ENCODE results near the gene DNAJC12. TPM values are rescaled to one million over a fixed set of nuclear protein-coding genes. Genes with fewer than 3 reads are reported as not detected.
"Not testable (repeated sequence)": the region's sequence is repeated elsewhere in the genome, so short reads cannot be mapped to it uniquely, and the experiment has no call there.

Gene DNAJC12
- total RNA-seq (2014; rRNA removed; shearing (Covaris generic)), result 2.8 and 3.4 TPM in 2 replicates

- DNase-seq (ENCODE audit: low spot score), result peak; percentile 54
These were observed at the start of gene DNAJC12 for GRCh38 chr10:67837541-67838314. Gene DNAJC12 (minus strand): TSS chr10:67838188. CDS start chr10:67838011, 177 bp downstream.

- DNase-seq (ENCODE audit: low spot score), result peak; percentile 66
These were observed 47.1 kb upstream of the DNAJC12 start for GRCh38 chr10:67884842-67885670.

- DNase-seq (ENCODE audit: low spot score), result peak; percentile 94
These were observed 46.4 kb upstream of the DNAJC12 start, which contains the start of gene SIRT1 for GRCh38 chr10:67884313-67884841. Gene SIRT1 (plus strand): TSS chr10:67884656. CDS start chr10:67884722, 66 bp downstream.

- no peak for DNase-seq (ENCODE audit: low spot score)
These were observed 45.8 kb upstream of the DNAJC12 start for GRCh38 chr10:67883710-67884312.

GRCh38 chr10:67878133-67878532 is 40.1 kb upstream of the DNAJC12 start:
- no peak for DNase-seq (ENCODE audit: low spot score)

GRCh38 chr10:67877421-67877820 is 39.4 kb upstream of the DNAJC12 start:
- not testable (repeated sequence) for DNase-seq (ENCODE audit: low spot score)

- no peak for DNase-seq (ENCODE audit: low spot score)
These were observed 37.6 kb upstream of the DNAJC12 start for GRCh38 chr10:67875340-67876238.

- DNase-seq (ENCODE audit: low spot score), result no peak
These were observed 32.0 kb upstream of the DNAJC12 start for GRCh38 chr10:67869996-67870395.

GRCh38 chr10:67868132-67868531 is 30.1 kb upstream of the DNAJC12 start:
- no peak for DNase-seq (ENCODE audit: low spot score)

- no peak for DNase-seq (ENCODE audit: low spot score)
These were observed 26.8 kb upstream of the DNAJC12 start for GRCh38 chr10:67864607-67865371.

- DNase-seq (ENCODE audit: low spot score), result no peak
These were observed 25.1 kb upstream of the DNAJC12 start for GRCh38 chr10:67863094-67863493.

GRCh38 chr10:67861750-67862432 is 23.9 kb upstream of the DNAJC12 start:
- no peak for DNase-seq (ENCODE audit: low spot score)

- DNase-seq (ENCODE audit: low spot score), result no peak
These were observed 21.0 kb upstream of the DNAJC12 start for GRCh38 chr10:67858971-67859370.

GRCh38 chr10:67853512-67853911 is 15.5 kb upstream of the DNAJC12 start:
- no peak for DNase-seq (ENCODE audit: low spot score)

GRCh38 chr10:67852761-67853160 is 14.8 kb upstream of the DNAJC12 start:
- DNase-seq (ENCODE audit: low spot score), result no peak

GRCh38 chr10:67851186-67851585 is 13.2 kb upstream of the DNAJC12 start:
- no peak for DNase-seq (ENCODE audit: low spot score)

GRCh38 chr10:67849331-67850011 is 11.5 kb upstream of the DNAJC12 start:
- DNase-seq (ENCODE audit: low spot score), result peak; percentile 88

GRCh38 chr10:67843284-67843683 is 5.3 kb upstream of the DNAJC12 start:
- DNase-seq (ENCODE audit: low spot score), result no peak

- no peak for DNase-seq (ENCODE audit: low spot score)
These were observed 3.7 kb upstream of the DNAJC12 start for GRCh38 chr10:67841737-67842136.
